Spleen (tissue), 7 donors: ENCODE results near the gene PATL1.

Experiments
- CTCF ChIP-seq, 11 experiments: fragments of 200-600 bp in 7 of 11; fragments of 450-650 bp in 4 of 11; sonication (generic) in 4 of 11; IDR thresholded peaks in 8 of 11; conservative IDR thresholded peaks in 3 of 11; 1 replicate in 7 of 11; 2 replicates in 4 of 11; pipeline versions ENCODE4 v1.4.0 to v1.8.0; 2016 to 2021; ENCODE audit warnings: antibody characterized with exemption in 11 of 11, inconsistent platforms in 4 of 11, mild to moderate bottlenecking in 1 of 11
- POLR2A ChIP-seq, 3 donors: fragments of 450-650 bp; IDR thresholded peaks; one replicate each; pipeline ENCODE4 v1.5.1; 2017; ENCODE audit warnings: antibody characterized with exemption in 3 of 3, mild to moderate bottlenecking in 1 of 3
- POLR2AphosphoS5 ChIP-seq, 3 donors: sonication (generic); formaldehyde crosslinking; IDR thresholded peaks; one replicate each; pipeline ENCODE4 v1.5.1; 2017; ENCODE audit warnings: antibody characterized with exemption in 3 of 3
- donor health status: DM: no; HTN: no; CAD: no; lungs with moderate emphysema.
- donor health status: DM: no; HTN: no; CAD: no.
- donor health status: DM: no; HTN: no; CAD: no.

- no peak for TF ChIP-seq POLR2A (IDR thresholded peaks at IDR 0.05)
- TF ChIP-seq CTCF (IDR thresholded peaks at IDR 0.05 in 8 of 11, conservative IDR thresholded peaks at IDR 0.05 in 3 of 11) = no peak
- TF ChIP-seq POLR2AphosphoS5 (IDR thresholded peaks at IDR 0.05) = no peak
These were observed 47.2 kb upstream of the PATL1 start for GRCh38 chr11:59716051-59716450.
